HFF-Myc (cell line): Measurements from ENCODE around the gene GOLIM4.

Experiments
- DNase-seq: peaks from one replicate; pipeline ENCODE4 v3.0.0-alpha.2; 2011; ENCODE audit warnings: low read depth; ENCODE audit errors: extremely low read depth
- H3K4me3 ChIP-seq: replicated peaks from 2 replicates; pipeline ENCODE4 v1.5.1; 2011; ENCODE audit warnings: low read depth, mild to moderate bottlenecking, control low read depth, low read length
- TF ChIP-seq, protein P1 (sequence below): IDR thresholded peaks from 2 replicates; pipeline ENCODE4 v1.5.1; 2012; ENCODE audit warnings: mild to moderate bottlenecking, low read depth, low read length, control low read depth; ENCODE audit errors: missing control alignments

The GOLIM4 gene

DNA sequence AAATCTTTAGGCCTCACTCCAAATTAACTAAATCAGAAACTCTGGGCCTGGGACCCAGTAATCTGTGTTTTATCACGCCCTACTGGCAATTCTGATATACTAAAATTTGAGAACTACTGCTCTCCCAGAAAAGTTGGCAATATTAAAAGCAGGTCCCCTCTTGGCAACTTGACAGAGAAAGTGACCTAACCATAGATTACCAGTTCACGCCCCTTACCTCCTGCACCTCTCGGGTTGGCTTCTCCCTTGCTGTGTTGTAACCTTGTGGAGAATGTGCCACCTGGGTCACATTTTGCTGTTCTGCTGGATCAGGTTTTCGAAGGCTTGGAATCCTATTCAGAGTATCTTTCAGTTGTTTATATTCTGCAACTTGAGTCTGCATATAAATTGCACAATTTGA is 59.1 kb downstream of the GOLIM4 start:
- TF ChIP-seq, protein P1, sequence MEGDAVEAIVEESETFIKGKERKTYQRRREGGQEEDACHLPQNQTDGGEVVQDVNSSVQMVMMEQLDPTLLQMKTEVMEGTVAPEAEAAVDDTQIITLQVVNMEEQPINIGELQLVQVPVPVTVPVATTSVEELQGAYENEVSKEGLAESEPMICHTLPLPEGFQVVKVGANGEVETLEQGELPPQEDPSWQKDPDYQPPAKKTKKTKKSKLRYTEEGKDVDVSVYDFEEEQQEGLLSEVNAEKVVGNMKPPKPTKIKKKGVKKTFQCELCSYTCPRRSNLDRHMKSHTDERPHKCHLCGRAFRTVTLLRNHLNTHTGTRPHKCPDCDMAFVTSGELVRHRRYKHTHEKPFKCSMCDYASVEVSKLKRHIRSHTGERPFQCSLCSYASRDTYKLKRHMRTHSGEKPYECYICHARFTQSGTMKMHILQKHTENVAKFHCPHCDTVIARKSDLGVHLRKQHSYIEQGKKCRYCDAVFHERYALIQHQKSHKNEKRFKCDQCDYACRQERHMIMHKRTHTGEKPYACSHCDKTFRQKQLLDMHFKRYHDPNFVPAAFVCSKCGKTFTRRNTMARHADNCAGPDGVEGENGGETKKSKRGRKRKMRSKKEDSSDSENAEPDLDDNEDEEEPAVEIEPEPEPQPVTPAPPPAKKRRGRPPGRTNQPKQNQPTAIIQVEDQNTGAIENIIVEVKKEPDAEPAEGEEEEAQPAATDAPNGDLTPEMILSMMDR, result no peak
- DNase-seq, result no peak
- no peak overlapping the region for H3K4me3 ChIP-seq

DNA sequence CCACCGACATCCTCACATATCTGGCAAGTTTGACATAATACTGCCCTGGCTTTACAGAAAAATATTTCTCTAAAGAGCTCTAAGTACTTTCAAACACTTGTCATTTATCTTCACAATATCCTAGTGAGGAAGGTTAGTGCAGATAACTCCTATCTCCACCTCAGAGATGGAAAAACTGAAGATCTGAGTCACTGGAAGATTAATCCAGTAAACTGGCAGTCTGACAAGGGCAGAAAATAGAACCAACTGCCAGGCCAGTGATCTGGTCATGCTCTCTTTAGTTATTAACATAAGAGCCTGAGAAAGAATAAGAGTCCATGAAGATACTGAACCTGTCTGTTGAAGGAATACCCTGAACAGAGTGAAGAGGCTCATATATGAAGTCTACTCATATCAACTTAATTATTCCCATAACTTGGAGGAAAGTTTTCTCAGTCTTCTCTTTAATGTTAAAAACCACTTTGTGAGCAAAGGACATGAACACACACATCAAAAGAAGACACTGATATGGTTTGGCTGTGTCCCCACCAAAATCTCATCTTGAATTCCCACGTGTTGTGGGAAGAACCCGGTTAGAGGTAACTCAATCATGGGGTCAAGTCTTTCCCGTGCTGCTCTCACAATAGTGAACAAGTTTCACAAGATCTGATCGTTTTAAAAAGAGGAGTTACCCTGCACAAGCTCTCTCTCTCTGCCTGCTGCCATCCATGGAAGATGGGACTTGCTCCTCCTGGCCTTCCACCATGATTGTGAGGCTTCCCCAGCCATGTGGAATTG is 61.4 kb downstream of the GOLIM4 start:
- peak; percentile 20 for DNase-seq
- TF ChIP-seq, protein P1, result no peak
- no peak overlapping the region for H3K4me3 ChIP-seq

DNA sequence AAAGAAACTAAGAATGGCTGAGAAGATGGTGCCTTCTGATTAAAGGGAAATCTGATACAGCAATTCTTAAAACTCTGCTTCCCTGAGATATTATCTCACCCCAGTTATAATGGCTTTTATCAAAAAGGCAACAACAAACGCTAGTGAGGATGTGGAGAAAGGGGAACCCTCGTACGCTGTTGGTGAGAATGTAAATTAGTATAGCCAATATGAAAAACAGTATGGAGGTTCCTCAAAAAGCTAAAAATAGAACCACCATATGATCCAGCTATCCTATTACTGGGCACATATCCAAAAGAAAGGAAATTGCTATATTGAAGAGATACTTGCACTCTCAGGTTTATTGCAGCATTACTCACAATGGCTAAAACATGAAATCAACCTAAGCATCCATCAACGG is 65.1 kb downstream of the GOLIM4 start:
- H3K4me3 ChIP-seq, result no peak overlapping the region
- TF ChIP-seq, protein P1, result no peak
- DNase-seq, result no peak

DNA sequence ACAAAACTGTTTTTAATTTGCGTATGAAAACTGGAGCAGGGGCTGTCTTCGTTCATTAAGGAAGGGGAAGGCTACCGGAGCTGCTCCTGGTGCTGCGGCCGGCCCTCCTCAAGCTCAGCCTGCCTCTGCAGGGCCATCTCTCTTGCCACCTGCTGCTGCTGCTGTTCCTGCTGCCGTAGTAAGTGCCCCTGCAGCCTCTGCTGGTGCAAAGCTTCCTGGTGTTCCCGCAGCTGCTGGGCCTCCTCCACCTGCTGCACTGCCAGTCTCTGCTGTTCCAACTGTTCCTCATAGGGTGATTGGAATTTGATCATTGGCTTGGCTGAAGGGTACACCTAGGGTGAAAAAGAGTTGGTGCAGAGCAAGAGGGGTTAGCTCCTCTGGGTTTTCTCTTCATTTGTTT is 66.0 kb downstream of the GOLIM4 start:
- no peak overlapping the region for H3K4me3 ChIP-seq
- DNase-seq, result no peak
- TF ChIP-seq, protein P1, result no peak

DNA sequence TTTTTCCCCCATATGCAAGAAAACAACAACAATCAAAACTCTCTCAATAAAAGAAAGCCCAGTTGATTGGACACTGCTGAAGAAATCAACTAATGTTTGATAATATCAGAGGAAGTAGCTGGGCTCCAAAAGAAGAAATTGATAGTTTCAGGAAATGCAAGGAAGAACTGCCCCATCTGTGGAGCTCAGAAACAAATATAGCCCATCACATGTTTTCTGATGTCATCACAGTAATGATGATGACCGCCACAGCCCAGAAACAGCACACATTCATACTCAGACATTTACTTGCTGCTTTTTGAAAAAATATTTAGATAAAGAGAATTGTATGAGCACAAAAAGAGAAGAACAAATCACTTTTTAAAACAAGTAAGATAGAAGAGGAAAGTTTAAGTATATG is 67.6 kb downstream of the GOLIM4 start:
- TF ChIP-seq, protein P1, result no peak
- no peak overlapping the region for H3K4me3 ChIP-seq
- DNase-seq, result no peak

DNA sequence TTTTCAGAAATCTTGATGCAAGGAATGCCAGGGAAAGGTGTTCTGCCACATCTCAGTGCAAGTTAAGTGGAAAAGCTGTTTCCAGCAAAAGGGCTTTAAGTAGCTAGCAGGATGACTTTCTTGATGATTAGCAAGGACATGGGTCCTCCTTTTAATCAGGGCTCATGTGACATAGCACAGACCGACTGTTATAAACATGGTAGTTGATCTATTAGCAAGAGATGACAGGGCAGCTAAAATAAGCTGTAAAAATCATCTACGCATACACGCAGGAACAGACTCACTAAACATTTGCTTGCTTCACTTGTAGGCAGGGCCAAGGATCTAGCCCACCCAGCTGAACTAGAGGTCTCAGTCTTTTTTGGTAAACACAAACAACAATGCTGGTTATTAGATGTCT is 69.0 kb downstream of the GOLIM4 start:
- DNase-seq, result no peak
- H3K4me3 ChIP-seq, result no peak overlapping the region
- TF ChIP-seq, protein P1, result no peak

DNA sequence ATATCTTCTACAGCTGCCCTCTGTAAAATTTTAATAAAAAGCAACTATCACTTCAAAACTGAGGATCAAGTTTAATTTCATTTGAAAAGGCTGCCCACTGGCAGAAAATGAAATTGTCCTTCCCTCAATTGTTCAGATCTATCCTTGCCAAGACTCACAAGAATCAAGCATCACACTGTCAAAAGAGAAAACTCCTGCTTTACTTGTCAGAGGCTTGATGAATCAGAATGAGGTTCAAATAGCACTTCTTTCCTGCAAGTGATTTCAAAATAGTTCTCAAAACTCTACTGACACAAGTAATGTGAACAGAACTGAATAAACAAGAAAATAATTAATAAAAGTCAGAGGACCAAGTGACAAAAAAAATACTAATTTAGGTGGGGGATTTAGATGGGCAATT is 70.6 kb downstream of the GOLIM4 start:
- H3K4me3 ChIP-seq, result no peak overlapping the region
- no peak for DNase-seq
- TF ChIP-seq, protein P1, result no peak
